Kidney (tissue), 14 donors: ENCODE data around the gene DSCAM. TPM values are rescaled to one million over a fixed set of nuclear protein-coding genes. Genes with fewer than 3 reads are reported as not detected.

Source experiments
- DNase-seq, 5 donors: peaks; one replicate each; pipeline ENCODE4 v3.0.0-alpha.2; 2013 to 2020
- FAIRE-seq: peaks from 2 replicates; lab custom pipeline; 2012; peaks lifted over from hg19 to GRCh38; lab: Jason Lieb, UNC
- H3K27ac ChIP-seq, 2 donors: one replicate each; pipeline ENCODE4 v1.7.0; 2013; ENCODE audit warnings: low read depth in 2 of 2, low read length in 2 of 2, inconsistent platforms in 1 of 2
- H3K27me3 ChIP-seq: one replicate; pipeline ENCODE4 v1.7.1; 2013; ENCODE audit warnings: low read length, inconsistent platforms; ENCODE audit not compliant: control insufficient read depth, insufficient read depth
- H3K36me3 ChIP-seq, 3 donors: one replicate each; pipeline versions ENCODE4 v1.7.0 to v1.7.1; 2013; ENCODE audit warnings: low read length in 3 of 3, control low read depth in 1 of 3, inconsistent platforms in 1 of 3; ENCODE audit not compliant: insufficient read depth in 3 of 3, control insufficient read depth in 2 of 3
- H3K4me1 ChIP-seq, 3 donors: one replicate each; pipeline versions ENCODE4 v1.7.0 to v1.7.1; 2013; ENCODE audit warnings: low read length in 3 of 3, inconsistent platforms in 1 of 3, low read depth in 1 of 3; ENCODE audit not compliant: control insufficient read depth in 2 of 3, insufficient read depth in 2 of 3
- H3K4me3 ChIP-seq, 3 donors: one replicate each; pipeline versions ENCODE4 v1.7.0 to v1.8.1; 2013; ENCODE audit warnings: low read length in 3 of 3, control low read depth in 1 of 3, inconsistent platforms in 1 of 3
- H3K9ac ChIP-seq, 3 donors: one replicate each; pipeline versions ENCODE4 v1.7.0 to v1.7.1; 2013; ENCODE audit warnings: low read length in 3 of 3, control low read depth in 1 of 3, inconsistent platforms in 1 of 3
- H3K9me3 ChIP-seq, 3 donors: one replicate each; pipeline versions ENCODE4 v1.7.0 to v1.7.1; 2013; ENCODE audit warnings: low read length in 3 of 3, control low read depth in 1 of 3, inconsistent platforms in 1 of 3; ENCODE audit not compliant: control insufficient read depth in 2 of 3, insufficient read depth in 1 of 3
- intact Hi-C: fragments of 100-400 bp; cut with DNase I; formaldehyde crosslinking; loops from one replicate; pipeline ENCODE4 v1.11.1; 2022
- polyA plus RNA-seq: library from polyadenylated mRNA; stranded (reverse); fragments of 350-450 nt; fragmentation: Illumina TruSeq; extraction: RNeasy Lipid Tissue Mini Kit (QIAGEN cat#74804); gene quantifications from one replicate; pipeline ENCODE4 v1.2.3, GENCODE V29; 2014; ENCODE audit warnings: low read depth, low replicate concordance; ENCODE audit not compliant: insufficient read depth
- total RNA-seq: library from RNA; stranded (reverse); fragmentation: NEBNext Ultra II Directional; extraction: Animal tissue kit (Norgen Biotek cat#: 25700); gene quantifications from one replicate; pipeline ENCODE4 v1.2.1, GENCODE V29; 2021
- TF ChIP-seq, protein P1 (sequence below): IDR thresholded peaks from 3 replicates; pipeline ENCODE4 v1.5.1; 2012; ENCODE audit warnings: mild to moderate bottlenecking, moderate library complexity, borderline replicate concordance; ENCODE audit not compliant: insufficient read depth; ENCODE audit errors: extremely low read depth
- donor health status: control.
- donor health status: control.
- donor health status: control.
- donor health status: control.
- donor health status: control.
- donor health status: DM: yes; HTN: yes; CAD: no.
- donor health status: Normal renal cell carcinoma (clear cell type).

The DSCAM gene
- total and polyA plus RNA-seq, 2 donors from 2014 or later = not detected

DNA sequence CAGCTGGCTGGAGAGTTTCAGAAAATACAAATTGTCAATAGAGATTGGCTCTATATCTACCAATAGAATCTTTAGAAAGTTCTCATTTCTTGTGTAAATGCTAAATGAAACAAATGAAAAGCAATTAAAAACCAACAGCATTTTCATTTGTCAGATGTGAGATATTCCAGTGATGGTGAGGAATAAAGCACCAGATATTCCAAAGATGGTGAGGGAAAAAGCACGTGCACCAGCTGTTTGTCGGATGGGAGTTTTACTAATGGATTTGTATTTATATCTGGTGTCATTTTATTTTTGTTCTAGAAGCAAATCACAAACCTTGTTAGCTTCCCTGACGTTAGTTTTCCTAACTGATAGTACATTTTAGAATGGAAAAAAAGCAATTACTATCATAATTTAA, 790.9 kb downstream of the DSCAM start:
- intact Hi-C loops = no loop called here
- no peak for FAIRE-seq
- H3K9me3 ChIP-seq = no peaks in the 10 kb centered on the region
- H3K36me3 ChIP-seq = no peaks in the 10 kb centered on the region
- no peaks in the 10 kb centered on the region for H3K4me1 ChIP-seq
- no peak overlapping the region for H3K4me3 ChIP-seq
- no peak overlapping the region for H3K27ac ChIP-seq
- H3K9ac ChIP-seq = no peak overlapping the region
- no peak for DNase-seq
- TF ChIP-seq, protein P1, sequence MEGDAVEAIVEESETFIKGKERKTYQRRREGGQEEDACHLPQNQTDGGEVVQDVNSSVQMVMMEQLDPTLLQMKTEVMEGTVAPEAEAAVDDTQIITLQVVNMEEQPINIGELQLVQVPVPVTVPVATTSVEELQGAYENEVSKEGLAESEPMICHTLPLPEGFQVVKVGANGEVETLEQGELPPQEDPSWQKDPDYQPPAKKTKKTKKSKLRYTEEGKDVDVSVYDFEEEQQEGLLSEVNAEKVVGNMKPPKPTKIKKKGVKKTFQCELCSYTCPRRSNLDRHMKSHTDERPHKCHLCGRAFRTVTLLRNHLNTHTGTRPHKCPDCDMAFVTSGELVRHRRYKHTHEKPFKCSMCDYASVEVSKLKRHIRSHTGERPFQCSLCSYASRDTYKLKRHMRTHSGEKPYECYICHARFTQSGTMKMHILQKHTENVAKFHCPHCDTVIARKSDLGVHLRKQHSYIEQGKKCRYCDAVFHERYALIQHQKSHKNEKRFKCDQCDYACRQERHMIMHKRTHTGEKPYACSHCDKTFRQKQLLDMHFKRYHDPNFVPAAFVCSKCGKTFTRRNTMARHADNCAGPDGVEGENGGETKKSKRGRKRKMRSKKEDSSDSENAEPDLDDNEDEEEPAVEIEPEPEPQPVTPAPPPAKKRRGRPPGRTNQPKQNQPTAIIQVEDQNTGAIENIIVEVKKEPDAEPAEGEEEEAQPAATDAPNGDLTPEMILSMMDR = no peak
- no peaks in the 10 kb centered on the region for H3K27me3 ChIP-seq

DNA sequence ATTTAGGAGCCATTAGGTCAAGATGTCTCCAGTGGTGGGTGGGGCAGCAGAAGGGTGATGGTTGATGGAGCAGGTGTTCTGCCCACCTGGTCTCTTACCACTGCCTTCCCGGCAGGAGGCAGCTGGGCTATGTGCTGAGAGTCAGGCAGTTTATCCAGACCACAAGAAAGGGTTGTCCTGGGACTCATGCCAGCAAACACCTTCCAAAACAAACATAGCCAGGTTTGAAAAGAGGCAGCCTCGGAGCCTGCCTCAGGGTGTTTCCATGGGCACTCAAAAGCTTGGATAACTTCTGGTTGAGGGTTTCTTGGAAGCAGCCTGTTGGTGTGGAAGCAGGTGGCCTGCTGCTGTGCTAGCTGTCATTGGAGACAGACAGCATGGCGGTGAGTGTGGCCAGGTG, 792.6 kb downstream of the DSCAM start:
- TF ChIP-seq, protein P1 = no peak
- Histone ChIP-seq H3K27me3 (no peaks in the 10 kb centered on the region), H3K9me3 (no peaks in the 10 kb centered on the region), H3K27ac (peak overlapping the region in 1 of 2 donors; percentile 36), H3K36me3 (no peaks in the 10 kb centered on the region), H3K9ac (no peak overlapping the region), H3K4me3 (no peak overlapping the region), H3K4me1 (peaks cover 0 to 2% (median 0%) of the 10 kb centered on the region in 3 donors)
- DNase-seq (peak in 3 of 5 donors; percentile 26 to 89 (median 32)), FAIRE-seq (no peak)
- intact Hi-C loops = no loop called here

DNA sequence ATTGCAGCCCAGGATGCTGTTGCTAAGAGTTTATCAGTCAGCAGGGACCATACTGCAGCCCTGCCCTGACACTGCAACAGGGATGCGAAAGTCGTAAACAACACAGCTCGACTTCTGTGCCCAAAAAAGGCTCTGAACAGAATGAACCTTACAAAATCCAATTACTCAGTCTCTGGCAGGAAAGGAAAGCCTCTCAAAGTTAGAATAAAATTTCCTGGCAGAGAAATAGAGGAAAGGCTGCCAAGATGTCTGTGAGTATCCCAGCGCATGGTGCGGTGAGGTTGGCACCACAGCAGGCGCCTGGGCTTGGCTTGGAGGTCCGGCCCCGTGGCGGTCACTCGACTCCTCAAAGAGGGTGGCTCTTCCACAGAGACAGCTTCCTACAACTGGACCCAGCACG, 794.0 kb downstream of the DSCAM start:
- no peaks in the 10 kb centered on the region for H3K27me3 ChIP-seq
- no peak overlapping the region for H3K27ac ChIP-seq
- H3K9ac ChIP-seq = no peak overlapping the region
- no peaks in the 10 kb centered on the region for H3K36me3 ChIP-seq
- H3K9me3 ChIP-seq = no peaks in the 10 kb centered on the region
- DNase-seq (no peak), FAIRE-seq (no peak)
- intact Hi-C loops = no loop called here
- no peak overlapping the region for H3K4me3 ChIP-seq
- TF ChIP-seq, protein P1 = no peak
- peaks cover 0 to 2% (median 0%) of the 10 kb centered on the region in 3 donors for H3K4me1 ChIP-seq

DNA sequence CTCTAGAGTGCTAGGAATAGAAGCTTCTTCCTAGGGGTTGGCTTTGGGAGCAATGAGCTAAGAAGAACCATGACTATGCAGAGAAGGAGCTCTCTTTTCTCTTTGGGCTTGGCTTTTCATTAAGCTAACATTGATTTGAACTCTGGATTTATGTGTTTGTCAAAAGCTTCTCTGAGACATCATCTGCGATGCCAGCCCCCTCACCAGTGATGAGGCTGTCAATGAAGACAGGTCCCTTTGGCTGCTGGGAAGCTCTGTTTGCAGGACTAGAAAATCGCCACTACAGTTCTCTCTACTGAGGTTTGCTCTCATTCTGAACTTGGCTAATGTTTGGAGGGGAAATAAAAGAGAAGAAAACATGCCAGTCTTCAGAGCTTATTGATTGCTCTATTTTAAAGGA, 794.7 kb downstream of the DSCAM start:
- Histone ChIP-seq H3K9ac (no peak overlapping the region), H3K4me1 (peaks cover 0 to 2% (median 0%) of the 10 kb centered on the region in 3 donors), H3K27me3 (no peaks in the 10 kb centered on the region), H3K36me3 (no peaks in the 10 kb centered on the region), H3K9me3 (no peaks in the 10 kb centered on the region), H3K27ac (no peak overlapping the region), H3K4me3 (no peak overlapping the region)
- FAIRE-seq (no peak), DNase-seq (no peak)
- intact Hi-C loops = no loop called here
- TF ChIP-seq, protein P1 = no peak
